GM18867 (cell line): ENCODE data around the gene ANKRD55.

Source experiments
- ATAC-seq: cut with Tn5 transposase; IDR thresholded peaks from one replicate; pipeline ENCODE4 v1.9.1; 2021; ENCODE audit warnings: mild to moderate bottlenecking, moderate library complexity; ENCODE audit not compliant: unreplicated experiment

Gene ANKRD55

DNA sequence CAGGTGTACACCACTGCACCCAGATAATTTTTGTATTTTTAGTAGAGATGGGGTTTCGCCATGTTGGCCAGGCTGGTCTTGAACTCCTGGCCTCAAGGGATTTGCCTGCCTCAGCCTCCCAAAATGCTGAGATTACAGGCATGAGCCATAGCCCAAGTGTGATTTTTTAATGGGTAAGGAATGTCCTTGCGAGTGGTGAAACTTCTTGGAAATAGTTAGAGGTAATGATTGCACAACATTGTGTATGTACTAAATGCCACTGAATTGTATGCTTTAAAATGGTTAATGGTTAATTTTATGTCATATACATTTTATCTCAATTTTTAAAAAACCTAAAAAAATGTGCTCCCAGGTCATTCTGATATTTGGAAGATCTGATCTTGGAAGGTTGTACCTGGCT is 178.5 kb downstream of the ANKRD55 start:
- no peak for ATAC-seq

DNA sequence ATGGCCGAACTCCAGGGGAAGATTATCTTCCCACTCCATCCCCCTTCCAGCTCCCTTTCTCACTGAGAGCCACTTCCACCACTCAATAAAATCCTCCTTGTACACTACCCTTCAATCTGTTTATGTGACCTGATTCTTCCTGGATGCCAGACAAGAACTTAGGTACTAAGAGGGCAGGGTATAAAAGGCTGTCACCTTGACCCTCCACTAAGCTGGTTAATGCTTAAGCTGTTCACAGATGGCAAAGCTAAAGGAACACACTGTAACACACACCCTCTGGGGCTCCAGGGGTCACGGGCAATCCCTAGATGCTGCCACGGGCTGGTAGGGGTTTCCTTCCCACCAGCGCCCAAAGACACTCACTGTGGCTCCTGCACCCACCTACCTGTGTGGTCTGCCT is 179.8 kb downstream of the ANKRD55 start:
- ATAC-seq, result no peak

DNA sequence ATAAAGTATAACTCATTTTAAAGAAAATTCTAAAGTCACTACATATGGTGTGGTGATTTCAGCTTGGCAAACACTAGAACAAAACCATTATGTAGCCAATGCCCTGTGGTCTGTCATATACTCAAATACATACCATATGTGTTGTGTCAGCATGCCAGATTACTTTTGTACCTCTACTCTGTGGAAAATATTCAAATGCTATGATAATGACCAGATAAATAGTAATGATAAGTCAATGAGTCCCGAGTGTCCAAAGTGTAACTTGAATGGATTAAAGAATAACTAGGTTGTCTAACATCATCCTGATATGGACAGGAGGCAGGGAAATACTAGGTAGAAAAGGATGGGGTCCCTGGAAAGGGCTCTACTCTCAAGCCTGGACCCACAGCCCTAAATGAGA is 180.4 kb downstream of the ANKRD55 start:
- ATAC-seq, result no peak

DNA sequence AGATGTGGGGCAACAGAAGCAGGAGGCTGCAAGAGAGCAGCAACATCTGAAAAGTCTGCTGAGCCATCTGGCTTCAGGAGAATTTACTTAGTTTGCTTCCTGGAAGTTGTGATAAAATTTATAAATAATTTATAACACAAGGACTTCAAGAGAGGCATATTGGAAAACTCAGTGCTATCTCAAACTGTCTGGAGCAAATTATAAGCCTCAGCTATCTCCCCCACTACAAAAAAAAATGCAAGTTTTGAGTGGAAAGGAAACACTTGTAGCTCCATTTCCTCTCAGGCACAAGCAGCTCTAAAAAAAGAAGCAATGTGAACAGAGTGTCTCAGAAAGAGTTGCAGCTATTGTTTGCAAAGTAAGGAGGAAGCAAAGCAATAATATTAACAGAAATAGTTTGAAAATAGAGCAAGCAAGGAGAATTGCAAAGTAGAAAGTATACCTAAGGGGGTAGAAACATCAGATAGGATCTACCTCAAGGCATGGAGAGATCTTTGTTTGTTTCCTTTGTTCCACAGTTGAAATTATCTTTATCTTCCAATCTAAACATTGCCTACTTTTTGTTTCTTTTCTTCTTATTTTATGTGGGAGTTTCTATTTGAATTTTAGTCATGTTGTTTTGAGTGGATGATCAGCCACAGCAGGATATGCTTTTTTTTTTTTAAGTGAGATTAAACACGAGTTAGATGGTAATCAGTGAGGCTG is 182.4 kb downstream of the ANKRD55 start:
- no peak for ATAC-seq
